GM03348 (cell line): Measurements from ENCODE around the gene MED27.

ENCODE experiments used
- DNase-seq: peaks from one replicate; pipeline ENCODE4 v3.0.0; 2012; ENCODE audit warnings: low spot score

The MED27 gene

GRCh38 chr9:132043708-132044107, 36.0 kb downstream of the MED27 start:
- no peak for DNase-seq

- peak; percentile 89 for DNase-seq
Observed at GRCh38 chr9:132042324-132042723, 37.3 kb downstream of the MED27 start.

GRCh38 chr9:132041798-132042197, 37.9 kb downstream of the MED27 start:
- DNase-seq = no peak

GRCh38 chr9:132040808-132041207, 38.9 kb downstream of the MED27 start:
- DNase-seq = no peak

DNA sequence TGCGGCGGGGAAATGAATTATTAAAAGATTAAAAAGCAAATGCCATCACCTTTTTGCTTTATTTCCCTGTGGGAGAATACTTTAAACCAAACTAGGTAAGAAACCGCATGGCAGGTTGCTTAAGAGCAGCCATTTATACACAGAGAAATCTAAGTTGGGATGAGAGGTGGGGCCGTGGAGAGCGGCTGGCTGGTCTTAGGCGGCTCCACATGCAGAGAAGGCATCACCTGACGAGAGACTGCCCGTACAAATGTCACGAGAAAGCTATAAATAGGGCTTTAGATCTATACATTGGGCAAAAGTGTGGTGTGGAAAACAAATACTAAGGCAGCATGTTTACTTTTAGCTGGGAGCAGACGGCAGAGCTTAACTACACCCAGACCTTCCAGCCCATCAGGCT, 39.4 kb downstream of the MED27 start:
- no peak for DNase-seq

DNA sequence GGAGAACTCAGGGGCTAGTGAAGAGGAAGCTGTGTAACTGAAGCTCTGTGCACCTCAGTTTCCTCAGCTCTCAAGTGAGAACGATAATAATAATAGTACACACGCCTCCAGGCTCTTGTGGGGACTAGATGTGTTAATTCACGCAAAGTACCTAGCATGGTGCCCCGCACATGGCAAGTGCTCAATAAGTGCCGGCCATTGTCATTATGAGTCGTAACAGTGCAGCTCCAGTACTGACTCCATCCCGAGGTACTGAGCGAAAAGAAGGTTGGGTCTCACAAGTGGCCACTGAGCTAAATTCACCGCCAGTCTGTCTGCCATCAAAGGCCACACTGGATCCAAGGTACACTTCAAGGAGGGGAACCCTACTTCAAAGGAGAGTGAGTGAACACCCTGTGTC, 40.4 kb downstream of the MED27 start:
- DNase-seq = no peak

- DNase-seq = no peak
Observed at GRCh38 chr9:132037458-132037857, 42.2 kb downstream of the MED27 start.

GRCh38 chr9:132036521-132036920, 43.1 kb downstream of the MED27 start:
- DNase-seq = no peak

- DNase-seq = no peak
Observed at GRCh38 chr9:132035679-132036078, 44.0 kb downstream of the MED27 start.

GRCh38 chr9:132032238-132032950, 47.3 kb downstream of the MED27 start:
- no peak for DNase-seq

GRCh38 chr9:132031467-132032237, 48.0 kb downstream of the MED27 start:
- no peak for DNase-seq

DNA sequence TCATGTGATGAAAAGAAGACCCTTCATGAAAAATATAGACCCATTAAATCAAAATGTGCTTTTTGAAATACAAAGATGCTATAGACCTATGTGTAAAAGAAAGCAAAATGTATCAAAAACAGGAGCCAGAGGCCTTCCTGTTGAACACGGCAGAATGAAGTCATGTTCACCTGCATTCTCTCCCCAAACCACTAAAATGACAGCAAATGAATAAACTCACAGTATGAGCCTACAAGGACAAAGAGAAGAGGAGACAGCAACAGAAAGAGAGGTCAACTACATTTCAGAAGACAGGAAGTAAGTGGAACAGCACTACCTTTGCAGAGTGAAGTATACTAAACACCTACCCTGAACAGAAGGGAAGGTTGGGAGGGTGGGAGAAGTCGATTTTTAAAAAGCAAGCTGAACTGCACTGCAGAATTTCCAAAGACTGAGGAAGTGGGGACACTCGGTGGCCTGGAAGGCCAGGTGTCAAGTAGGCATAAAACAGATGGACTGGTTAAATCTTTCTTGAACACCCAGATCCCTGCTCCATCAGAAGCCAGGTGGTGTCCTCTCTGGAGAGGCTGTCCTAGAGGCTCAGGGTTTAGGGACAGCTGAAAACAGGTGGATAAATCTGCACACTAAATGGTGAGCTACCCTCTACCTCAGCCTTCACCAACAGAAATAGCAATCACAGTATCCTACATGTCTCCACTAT, 48.9 kb downstream of the MED27 start:
- DNase-seq = no peak

DNA sequence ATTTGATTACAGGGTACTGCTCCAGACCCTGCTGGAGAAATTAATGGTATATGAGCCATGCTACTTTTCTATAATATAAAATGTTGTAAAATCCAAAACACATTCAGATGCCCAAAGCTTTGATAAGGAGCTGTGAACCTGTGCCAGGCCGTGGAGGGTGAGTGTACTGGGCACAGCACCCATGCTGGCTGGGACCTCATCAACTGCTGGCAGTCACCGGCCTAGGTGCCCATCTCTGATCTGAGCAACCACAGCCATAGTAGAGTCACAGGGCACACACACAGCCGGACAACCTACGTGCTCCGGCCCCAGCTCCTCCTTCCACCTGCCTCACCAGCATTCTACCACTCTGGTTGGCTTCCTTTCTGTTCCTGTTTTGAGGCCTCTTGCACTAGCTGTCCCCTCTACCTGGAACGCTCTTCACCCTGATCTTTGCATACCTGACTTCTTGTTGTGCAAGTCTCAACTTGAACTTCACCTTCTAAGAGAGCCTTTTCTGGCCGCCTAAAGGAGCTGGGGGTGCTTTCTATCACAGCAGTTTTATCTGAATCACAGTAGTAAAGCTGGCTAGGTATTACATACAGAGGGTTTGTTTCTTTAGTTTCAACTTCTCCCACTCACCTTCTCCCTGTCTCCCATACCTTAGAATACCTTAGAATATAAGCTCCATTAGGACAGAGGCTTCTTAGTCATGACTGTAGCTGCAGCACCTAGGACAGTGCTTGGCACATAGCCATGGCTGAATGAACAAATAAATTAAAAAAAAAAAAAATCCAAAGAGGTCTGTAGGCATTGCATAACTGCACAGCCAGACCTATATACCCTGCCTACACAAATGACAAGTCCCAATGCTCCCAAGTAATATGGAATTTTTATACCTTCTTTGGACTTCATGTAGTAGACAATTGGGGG, 51.7 kb downstream of the MED27 start:
- DNase-seq = no peak

- peak; percentile 68 for DNase-seq
Observed at GRCh38 chr9:132026932-132027585, 52.6 kb downstream of the MED27 start.

DNA sequence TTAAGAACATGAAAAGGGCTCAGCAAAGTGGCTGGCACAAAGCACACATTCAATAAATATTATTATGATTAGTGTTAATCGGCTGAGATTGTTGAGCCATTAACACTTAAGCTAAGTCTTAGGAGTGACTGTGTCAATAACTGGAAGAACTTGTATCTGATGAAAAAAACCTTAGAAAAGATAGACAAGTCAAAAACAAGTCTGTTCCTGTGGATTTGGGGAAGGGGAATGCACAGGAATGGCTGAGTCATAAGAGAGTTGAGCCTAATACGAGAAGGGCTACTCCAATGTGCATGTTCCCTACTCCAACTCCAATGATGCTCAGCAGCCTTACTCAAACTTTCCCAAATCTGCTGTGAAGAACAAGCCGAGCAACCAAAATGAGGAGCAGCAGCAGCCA, 53.9 kb downstream of the MED27 start:
- DNase-seq = no peak

- no peak for DNase-seq
Observed at GRCh38 chr9:132024589-132024988, 55.1 kb downstream of the MED27 start.

- no peak for DNase-seq
Observed at GRCh38 chr9:132023419-132024180, 56.1 kb downstream of the MED27 start.

GRCh38 chr9:132020820-132021510, 58.7 kb downstream of the MED27 start:
- DNase-seq = no peak

DNA sequence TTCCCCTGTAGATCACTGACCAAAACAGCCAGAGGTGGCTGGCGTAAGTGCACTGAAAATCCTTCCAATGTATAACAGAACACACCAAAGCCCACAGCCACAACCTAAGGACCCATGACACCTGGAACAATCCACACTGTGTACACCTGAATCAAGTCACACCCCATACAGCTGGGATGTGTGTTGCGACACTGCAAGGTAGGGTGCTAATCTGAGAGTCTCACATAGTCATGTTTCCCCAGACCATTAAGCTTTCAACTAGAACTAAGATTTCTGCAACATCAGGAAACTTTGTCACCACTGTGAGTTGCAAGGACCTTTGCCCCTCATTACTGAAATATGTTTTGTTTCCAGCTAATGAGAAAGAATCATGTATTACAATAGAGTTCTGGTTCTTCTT, 59.4 kb downstream of the MED27 start:
- DNase-seq = no peak

DNA sequence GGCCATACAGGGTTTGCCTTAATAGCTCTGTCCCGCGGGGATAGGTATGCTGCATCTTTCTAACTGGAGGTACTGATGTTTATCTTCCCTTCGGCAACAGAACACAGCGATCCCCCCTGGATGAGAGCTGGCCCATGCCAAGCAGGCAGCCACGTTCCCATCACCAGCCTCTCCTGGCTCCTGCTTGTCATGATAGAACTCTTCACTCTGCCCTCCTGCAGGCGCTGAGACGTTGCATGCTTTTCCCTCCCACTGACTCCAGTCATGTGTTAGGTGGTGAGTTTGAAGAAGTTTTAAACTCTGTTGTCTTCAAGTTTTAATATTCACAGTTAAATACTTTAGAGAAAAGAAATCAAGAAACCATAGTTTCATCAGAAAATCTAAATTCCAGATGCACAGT, 60.0 kb downstream of the MED27 start:
- DNase-seq = no peak
